SKM-1 treated with dmso at 0.1 percent for 144 hours (cell line): ENCODE results near the gene ARFIP2.

Source experiments
- DNase-seq: peaks from one replicate; lab custom pipeline; 2025; ENCODE audit not compliant: unreplicated experiment; lab: John Stamatoyannopoulos, UW

ARFIP2 gene

DNA sequence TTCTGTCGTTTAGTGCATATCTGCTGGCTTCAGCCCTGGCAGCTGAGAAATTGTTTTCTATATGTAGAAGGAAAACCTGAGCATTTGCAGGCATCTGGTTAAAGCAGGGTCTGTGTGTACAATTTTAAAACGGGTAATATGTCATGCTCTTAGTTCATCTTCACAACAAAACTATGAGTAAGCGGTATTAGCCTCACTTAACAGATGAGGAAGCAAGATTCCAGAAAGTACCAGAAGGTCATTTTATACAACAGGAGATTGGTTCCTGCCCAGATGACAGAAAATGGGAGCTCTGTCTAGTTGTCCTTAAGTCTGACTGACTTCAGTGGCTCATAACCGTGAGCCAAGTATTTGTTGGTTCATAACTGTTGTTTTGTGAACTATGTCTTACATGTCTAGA lies 1.3 kb upstream of the ARFIP2 start:
- no peak for DNase-seq

DNA sequence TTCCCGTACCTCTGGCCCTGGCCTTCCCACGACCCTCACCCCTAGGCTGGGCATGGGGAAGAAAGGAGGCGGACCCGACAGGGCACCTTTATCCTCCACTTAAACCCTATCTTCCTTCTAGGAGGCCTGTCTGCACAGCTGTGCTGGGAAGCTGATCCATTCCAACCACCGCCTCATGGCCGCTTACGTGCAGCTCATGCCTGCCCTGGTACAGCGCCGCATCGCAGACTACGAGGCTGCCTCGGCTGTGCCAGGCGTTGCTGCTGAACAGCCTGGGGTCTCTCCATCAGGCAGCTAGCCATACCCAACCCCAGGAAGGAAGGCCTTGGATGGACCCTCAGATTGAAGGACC lies 769 bp upstream of the ARFIP2 start:
- no peak for DNase-seq

DNA sequence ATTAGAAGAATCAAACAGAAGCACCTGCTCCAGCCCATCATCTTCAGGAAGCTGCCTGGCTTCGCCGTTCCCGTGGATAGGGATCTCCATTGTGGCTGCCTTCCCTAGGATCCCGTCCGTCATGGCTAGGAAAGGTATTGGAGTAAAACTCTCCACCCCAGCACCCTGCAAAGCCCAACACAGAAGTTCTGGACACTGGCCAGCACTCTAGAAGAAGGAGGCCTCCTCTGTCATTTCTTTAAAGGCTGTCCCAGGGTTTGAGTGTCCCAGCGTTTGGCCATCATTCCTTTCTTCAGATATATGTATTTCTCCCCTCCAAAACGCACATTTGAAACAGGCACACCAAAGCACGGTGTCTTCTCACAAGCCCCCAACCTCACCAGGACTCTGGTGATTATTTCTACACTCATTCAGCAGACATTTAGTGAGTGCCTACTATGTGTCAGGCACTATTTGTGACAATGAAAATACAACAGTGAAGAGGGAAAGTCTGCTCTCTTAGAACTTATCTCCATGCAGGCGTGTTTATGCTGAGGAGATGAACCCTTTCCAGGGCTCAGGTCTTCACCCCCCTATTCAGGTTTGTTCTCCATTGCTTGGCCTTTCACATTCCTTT lies 724 bp downstream of the ARFIP2 start:
- DNase-seq = no peak

DNA sequence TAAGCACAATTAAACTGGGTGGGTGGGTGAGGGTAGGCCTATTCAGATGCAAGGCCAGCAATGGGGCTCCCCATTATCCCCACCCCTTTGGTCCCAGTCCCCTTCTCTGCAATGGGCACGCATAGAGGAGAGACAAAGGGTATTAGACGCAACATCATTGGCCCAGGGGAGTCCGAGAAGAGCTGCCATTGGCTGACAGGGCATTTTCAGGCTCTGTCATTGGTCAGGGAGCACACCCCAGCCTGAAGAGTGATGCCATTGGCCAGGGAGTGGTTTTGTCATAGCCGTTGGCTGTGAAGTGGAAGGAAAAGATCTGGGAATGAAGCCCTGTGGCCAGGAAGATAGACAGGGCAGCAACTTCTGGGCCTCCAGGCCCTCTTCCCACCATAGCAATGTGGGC lies 4.6 kb downstream of the ARFIP2 start:
- no peak for DNase-seq

DNA sequence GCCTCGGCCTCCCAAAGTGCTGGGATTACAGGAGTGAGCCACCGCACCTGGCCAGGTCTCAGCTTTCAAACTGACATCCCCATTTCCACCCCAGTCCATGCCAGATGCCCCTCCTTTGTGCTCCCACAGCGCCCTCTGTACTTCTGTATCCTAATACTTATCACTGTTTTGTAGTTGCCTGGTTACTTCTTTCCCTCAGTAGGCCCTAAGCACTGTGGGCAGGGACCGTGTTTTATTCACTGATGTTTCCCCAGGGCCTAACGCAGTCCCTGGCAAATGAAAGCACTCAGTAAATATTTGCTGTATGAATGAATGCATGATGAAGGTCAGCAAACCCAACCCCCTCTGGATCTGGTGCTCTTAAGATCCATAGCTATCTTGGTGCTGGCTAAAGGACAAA lies 5.2 kb downstream of the ARFIP2 start:
- DNase-seq = peak; percentile 4

DNA sequence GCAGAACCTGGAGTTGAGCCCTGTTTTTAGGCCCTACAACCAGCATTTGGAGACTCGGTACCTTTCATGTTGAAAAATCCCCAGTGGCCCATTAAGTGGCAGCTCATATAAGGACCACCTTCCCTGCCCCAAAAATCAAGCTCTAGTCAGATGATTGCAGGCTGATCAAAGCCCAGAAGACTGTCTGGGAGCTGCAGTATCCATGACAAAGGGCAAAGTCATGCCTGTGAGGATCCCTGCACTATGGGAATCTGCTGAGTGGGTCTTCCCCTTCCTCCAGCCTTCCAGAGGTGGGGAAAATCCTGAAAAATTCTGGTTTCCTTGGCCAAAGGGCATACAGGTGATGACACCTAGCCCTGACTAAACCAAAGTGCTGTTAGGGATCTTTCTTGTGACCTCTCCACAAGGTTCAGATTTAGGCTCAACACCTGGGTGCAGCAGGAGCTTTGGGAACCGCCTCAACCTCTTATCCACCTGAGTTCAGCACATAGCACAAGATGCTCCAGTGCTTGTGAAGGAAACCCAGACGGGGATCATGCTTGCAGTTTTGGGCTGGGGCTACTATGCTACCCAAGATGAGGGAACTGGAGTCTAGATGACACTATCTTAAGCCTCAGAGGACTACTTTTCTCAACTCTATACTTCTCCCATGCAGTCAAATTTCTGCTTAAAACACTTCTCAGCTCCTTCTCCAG lies 6.2 kb downstream of the ARFIP2 start:
- no peak for DNase-seq

DNA sequence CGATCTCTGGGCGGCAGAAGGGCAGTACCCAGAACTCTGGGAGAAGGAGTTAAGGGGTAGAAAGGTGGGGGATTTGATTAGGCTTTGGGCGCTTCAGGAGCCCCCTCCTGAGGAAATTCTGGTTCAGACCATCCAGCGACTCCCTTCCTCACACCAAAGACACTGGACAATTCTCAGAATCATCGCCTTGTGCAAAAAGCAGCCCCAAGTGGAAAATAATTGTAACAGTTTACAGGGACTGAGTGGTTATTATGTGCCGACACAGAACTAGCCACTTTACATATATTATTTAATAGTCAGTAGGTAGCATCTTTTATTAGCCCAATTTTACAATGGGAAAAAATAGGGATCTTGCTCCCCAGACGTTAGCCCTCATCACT lies 6.7 kb downstream of the ARFIP2 start:
- no peak for DNase-seq

DNA sequence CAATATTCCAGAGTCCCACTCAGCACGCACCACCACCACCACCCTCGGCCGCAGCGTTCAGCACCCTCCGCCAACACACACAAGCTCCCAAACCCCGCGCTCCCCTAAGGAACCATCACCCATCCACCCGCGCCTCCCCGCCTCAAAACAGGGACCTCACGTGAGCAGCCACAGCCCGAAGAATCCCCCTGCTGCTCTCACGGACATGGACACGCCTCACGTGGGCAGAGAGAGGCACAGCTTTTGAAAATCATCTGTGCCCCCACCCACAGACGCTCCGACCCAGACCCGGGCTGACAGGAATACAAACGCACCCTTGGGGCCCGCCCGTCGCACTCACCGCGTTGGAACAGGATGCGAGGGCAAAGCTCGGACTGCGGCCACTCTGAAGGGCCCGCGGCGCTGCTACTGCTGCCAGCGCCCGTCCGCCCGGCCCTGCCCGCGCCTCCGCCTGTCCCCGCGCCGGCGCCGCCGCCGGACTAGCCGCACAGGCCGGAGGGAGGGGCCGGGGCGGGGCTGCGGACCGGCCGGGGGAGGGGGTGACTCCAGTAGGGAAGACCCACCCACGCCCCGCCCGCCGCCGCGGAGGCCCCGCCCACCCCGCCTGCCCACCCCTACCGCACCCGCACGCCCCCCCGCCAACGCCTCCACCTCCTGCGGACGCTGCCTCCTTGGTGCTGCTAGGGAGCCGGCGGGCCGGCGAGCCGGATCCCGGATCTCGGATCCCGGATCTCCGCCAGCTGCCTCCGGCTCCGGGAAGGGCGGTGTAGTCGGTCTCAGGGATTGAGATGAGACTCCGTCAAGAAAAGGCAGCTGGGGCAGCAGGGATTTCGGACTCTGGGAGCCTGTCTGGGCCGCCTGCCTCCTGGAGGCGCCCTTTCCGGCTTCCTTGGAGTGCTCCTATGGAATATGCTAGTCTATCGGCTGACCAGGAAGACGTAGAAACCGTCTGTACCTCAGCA lies 7.4 kb downstream of the ARFIP2 start, which contains the start of gene TRIM3:
Gene TRIM3, minus strand, starts transcription at position 491 of the 962 bp plus-strand sequence. CDS start 8,246 bp downstream, outside the sequence.
- peak; percentile 29 for DNase-seq

DNA sequence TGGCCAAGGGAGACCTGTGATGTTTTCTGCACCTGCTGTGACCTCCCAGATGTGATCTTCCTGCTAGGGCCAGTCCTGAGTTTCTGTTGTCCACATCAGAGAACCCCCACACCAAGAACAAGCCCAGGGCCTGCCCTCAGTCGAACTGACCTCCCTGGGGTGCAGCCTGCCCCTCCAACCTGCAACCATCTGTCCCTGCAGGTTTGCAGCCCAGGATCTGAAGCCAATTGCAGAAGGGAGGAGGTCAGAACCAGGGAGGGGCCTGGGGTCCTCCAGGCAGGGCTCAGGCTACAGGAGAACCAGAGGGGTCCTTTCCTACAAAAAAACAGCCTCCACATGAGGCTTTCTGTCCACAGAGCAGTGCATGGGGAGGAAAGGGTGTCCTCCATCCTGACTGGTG lies 8.2 kb downstream of the ARFIP2 start:
- DNase-seq = no peak

DNA sequence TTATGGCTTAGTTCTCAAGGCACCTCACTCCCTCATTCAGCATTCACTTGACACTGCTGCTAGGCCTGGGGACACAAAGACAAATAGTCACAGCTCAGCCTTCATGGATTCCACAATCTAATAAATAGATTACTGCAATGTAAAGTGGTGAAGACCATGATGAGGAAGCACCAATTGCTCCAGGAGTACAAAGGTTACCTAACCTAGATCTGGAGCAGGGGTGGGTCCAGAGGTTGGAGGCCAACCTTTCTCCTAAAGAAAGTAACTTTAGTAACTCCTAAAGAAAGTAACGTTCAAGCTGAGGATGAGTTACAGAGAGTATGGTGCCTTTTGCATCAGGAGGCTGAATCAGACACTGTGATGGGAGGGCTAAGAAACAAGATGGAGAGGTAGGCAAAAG lies 11.5 kb downstream of the ARFIP2 start:
- DNase-seq = no peak

DNA sequence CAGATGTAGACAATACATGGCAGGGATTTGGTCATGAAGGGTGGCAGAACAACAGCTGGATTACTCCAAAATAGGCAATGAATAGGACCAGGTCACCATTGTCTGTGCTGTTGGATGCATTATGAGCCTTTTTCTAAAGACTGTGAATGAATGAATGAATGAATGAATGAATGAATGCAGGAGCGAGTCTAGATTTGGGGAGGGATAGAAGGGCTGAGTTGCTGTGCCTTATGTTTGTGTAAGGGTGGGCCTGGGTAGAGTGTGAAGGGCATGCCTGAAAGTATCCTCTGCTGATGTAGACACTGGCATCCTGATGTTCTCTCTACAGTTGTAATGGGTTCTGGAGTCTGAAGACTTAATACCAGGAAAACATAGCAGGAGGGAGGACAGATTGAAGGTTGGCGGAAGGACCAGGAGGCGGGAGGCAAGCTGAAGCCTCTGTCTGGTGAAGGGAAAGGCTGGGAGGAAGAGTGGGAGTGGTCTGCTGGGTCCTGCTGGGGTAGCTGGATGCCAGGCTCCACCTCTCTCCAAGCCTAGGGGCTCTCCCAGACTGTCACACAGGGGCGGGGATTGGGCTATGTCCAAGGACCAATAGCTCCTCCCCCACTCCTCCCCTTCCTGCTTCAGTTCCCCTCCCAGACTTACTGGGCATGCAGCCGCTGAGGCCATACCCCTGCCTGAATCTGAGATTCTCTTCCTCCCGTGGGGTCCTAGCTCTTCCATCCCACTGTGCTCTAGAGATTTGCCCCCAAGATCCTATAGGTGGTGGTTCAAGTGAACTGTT lies 12.2 kb downstream of the ARFIP2 start:
- DNase-seq = peak; percentile 7

DNA sequence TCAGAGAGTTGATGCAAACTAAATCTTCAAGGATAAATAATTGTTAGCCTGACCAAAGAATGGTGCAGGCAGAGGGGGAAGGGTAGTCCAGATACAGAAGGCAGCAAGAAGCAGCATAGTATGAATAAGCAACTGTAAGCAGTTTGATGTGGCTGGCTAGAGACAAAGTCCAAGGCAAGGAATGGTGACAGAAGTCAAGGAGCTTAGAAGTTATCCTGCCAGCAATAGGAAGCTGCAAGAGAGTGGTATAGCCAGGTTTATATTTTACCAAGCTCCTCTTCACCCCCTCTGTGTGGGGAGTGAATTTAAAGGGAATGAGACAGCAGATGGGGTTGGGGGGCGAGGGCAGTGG lies 22.1 kb downstream of the ARFIP2 start:
- no peak for DNase-seq

DNA sequence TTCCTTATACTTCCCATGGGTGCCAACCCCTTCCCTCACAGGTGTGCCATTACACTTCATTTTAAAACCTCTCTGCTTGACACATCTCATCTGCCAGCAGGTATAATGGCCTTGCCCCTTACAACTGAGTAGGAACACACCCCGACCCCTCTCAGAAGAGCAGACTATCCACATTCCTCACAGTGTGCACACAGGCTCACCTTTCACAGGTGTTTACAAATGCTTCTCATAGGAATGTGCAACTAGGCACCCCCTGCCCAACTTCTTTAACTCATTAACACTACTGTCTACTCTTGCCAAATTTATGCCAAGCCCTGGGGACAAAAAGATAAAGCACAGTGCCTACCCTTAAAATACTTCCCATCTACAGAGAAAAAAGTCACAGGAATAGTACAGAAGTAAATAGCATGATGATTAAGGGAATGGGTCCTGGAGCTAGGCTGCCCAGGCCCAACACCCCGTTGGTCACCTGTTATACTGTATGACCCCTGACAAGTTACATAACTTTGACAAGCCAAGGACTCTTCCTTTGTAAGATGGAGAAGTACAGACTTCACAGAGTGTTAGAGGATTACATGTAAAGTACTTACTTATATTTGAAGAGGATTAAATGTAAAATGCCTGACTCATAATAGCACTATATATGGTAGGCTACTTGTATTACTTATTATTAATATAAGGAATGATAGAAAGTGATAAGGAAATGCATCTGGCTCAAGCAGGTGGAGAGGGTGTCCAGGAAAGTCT lies 22.6 kb downstream of the ARFIP2 start:
- no peak for DNase-seq

DNA sequence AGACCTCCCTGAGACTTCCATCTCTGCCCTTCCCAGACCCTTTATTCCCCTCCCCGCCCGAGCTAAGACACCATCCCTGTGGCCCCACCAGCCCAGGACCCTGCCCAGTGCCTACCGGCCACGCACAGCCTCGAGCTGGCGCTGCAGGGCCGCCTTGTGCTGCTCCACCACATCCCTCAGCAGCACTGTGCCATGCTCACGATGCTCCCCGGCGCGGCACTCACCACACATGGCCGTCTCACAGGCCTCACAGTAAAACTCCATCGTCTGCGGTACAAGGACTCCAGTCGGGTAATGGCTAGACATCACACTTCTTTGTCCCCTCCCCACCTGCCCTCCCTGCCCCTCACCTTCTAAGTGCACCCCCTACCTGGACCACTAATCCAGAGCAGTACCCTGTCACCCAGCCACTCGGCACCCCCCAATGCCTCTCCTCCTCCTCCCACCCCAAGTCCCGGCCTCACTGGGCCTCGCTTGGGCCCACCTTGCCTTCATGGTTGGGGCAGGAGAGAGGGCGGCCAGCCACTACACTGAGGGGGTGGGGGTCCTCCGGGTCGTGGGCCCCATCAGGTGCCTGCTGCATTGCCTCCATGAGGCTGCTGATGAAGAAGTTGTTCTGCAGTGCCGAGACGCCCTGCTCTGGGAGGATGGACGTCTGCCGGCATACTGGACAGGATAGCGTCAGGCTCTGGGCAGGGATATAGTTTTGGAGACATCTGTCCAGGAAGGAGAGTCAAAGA lies 23.4 kb downstream of the ARFIP2 start:
- DNase-seq = no peak

DNA sequence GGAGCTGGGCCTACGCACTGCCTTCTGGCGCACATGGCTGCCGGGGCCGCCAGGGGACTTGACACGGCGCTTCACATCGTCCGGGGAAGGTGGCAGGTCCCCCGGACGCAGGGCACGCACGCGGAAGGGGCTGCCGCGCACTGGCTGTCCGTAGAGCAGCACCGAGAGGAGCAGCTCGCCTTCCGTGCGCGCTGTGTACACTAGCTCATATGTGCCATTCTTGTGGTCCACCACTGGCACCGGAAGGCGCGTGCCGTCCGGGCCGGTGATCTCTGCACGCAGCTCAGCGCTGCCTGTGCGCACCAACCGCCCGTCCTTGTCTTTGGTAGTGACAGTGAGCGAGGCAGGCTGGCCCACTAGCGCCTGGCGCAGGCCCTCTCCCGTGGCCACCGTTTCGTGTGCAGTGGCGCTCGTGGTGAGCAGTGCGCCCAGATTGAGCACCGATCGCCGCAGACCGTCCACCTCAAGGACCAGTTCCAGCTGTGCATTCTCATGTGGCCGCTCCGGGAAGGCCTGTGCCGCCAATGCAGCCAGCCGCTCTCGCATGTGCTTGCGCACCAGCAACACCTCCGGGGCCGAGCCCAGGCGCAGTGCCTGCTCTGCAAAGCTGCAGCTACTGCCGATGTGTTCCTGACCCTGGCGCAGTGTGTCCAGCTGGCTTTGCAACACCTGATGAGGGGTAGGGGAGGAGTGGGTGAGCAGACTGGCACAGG lies 24.6 kb downstream of the ARFIP2 start:
- DNase-seq = no peak

DNA sequence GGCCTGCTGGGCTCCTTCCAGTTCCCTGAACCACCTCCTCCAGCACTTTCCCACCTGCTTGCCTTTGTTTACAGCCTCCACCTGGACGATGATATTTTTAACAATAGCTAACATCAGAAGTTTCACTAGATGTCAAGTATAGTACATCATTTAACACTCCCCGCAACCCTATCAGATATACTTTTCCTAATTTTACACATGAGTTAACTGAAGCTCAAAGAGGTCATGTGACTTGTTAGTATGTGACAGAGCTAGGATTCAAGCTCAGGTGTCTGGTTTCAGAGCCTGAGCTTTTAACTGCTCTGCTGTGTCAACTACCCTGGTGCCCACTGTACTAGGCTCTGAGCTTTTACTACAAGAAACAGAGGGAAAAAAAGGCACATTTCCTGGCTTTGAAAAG lies 26.1 kb downstream of the ARFIP2 start:
- no peak for DNase-seq

DNA sequence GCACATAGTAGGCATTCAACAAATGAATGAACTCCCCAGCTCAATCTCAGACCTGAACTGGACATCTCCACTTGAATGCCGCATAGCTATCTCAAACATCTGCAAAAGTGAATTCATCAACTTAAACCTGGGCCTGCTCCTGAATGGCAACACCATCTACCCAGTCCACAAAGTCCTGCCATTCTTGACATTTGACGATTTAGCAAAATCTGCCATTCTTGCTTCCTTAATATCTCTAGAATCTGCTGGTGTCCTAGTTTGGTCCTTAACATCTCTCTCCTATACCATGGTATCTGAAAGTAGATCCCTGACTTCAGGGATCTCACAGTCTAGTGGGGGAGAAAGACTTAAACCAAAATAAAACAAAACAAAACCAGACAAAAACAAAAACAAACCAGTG lies 28.0 kb downstream of the ARFIP2 start:
- DNase-seq = no peak

DNA sequence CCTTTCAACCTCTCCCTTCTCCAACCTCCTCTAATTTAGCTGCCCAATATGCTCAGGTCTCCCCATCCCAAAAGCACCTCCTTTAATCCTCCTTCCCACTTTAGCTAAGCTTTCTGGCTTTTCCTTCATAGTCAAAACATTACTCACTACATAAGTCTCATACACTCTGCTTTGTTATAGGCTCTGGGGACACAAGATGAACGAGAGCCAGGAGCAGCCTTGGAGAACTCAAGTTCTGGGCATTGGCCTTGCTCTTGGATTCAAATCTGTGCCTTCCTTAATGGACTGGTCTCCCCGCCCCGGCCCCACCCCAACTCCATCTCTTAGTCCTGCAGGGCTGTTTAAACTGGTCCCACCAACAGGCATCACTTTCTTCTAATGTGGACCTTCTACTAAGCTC lies 28.9 kb downstream of the ARFIP2 start:
- DNase-seq = no peak

DNA sequence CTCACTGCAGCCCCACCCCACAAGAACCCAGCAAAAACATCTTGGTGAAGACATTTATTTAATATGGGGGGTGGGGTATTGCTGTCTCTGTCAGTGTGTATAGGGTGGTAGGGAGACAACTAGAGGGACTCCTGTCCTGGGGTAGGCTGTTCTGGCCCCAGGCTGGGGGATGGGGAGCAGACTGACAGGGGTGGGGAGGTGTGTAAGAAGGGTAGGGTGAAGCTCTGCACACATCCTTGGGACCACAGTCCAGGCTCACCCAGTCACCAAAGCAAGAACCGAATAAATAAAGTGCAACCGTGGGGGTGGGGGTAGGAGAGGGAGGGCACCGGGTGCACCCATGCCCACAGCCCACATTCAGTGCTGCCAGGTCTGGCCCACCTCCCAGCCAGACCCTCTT lies 32.6 kb downstream of the ARFIP2 start:
- DNase-seq = no peak
